NCI-H82 treated with DMSO at 0.1 percent for 48 hours (cell line): ENCODE data around the gene MCTP2.

Experiments
- DNase-seq: peaks from one replicate; lab custom pipeline; 2025; ENCODE audit not compliant: unreplicated experiment; lab: John Stamatoyannopoulos, UW

MCTP2 gene

GRCh38 chr15:94297558-94297957 lies 66.2 kb downstream of the MCTP2 start:
- no peak for DNase-seq

- no peak for DNase-seq
Observed at GRCh38 chr15:94298364-94298763, 67.0 kb downstream of the MCTP2 start.

- no peak for DNase-seq
Observed at GRCh38 chr15:94300612-94301011, 69.3 kb downstream of the MCTP2 start.

- no peak for DNase-seq
Observed at GRCh38 chr15:94305133-94305532, 73.8 kb downstream of the MCTP2 start.

GRCh38 chr15:94306700-94307650 lies 75.6 kb downstream of the MCTP2 start:
- no peak for DNase-seq

- no peak for DNase-seq
Observed at GRCh38 chr15:94312946-94313345, 81.6 kb downstream of the MCTP2 start.

GRCh38 chr15:94314639-94315038 lies 83.3 kb downstream of the MCTP2 start:
- no peak for DNase-seq

- no peak for DNase-seq
Observed at GRCh38 chr15:94317211-94317610, 85.8 kb downstream of the MCTP2 start.

GRCh38 chr15:94322141-94322540 lies 90.8 kb downstream of the MCTP2 start:
- DNase-seq = no peak

GRCh38 chr15:94323076-94323475 lies 91.7 kb downstream of the MCTP2 start:
- no peak for DNase-seq

- peak; percentile 4 for DNase-seq
Observed at GRCh38 chr15:94324117-94324826, 92.9 kb downstream of the MCTP2 start.

- no peak for DNase-seq
Observed at GRCh38 chr15:94324835-94325767, 93.7 kb downstream of the MCTP2 start.

- no peak for DNase-seq
Observed at GRCh38 chr15:94327356-94327936, 96.1 kb downstream of the MCTP2 start.

- no peak for DNase-seq
Observed at GRCh38 chr15:94331731-94332130, 100.4 kb downstream of the MCTP2 start.

- no peak for DNase-seq
Observed at GRCh38 chr15:94335616-94336015, 104.3 kb downstream of the MCTP2 start.

GRCh38 chr15:94336817-94337467 lies 105.6 kb downstream of the MCTP2 start:
- DNase-seq = no peak

GRCh38 chr15:94338243-94338846 lies 107.0 kb downstream of the MCTP2 start:
- DNase-seq = no peak

GRCh38 chr15:94346282-94346681 lies 114.9 kb downstream of the MCTP2 start:
- no peak for DNase-seq

- no peak for DNase-seq
Observed at GRCh38 chr15:94348084-94348483, 116.7 kb downstream of the MCTP2 start.

GRCh38 chr15:94351031-94351535 lies 119.7 kb downstream of the MCTP2 start:
- no peak for DNase-seq
